ENCODE measurements around the gene YIPF2.
"Not testable (repeated sequence)": the region's sequence is repeated elsewhere in the genome, so short reads cannot be mapped to it uniquely, and the experiment has no call there.

Gene YIPF2

GRCh38 chr19:10960314-10961072 lies 32.1 kb upstream of the YIPF2 start, which contains the start of gene SMARCA4:
TSS of gene SMARCA4 (plus strand) at chr19:10961030. CDS start at chr19:10984152, 23,122 bp downstream.
- DNase-seq (ENCODE audit: low spot score): peak; percentile 99
- H3K27ac Mint-ChIP-seq: peak within 1 kb of the TSS; percentile 90
- H3K27me3 Mint-ChIP-seq (ENCODE audit: low read depth): no peaks in the 10 kb centered on the region
- peak within 1 kb of the TSS; percentile 89 for H3K4me3 Mint-ChIP-seq
- H3K36me3 Mint-ChIP-seq (ENCODE audit: low read depth): peaks cover 10% of the 10 kb centered on the region
- peaks cover 30% of the 10 kb centered on the region for H3K4me1 Mint-ChIP-seq (ENCODE audit: low read depth)
- no peaks in the 10 kb centered on the region for H3K9me3 Mint-ChIP-seq

GRCh38 chr19:10959277-10959968 lies 31.0 kb upstream of the YIPF2 start:
- not testable (repeated sequence) for DNase-seq (ENCODE audit: low spot score); H3K36me3 Mint-ChIP-seq (ENCODE audit: low read depth); H3K9me3 Mint-ChIP-seq; H3K27me3 Mint-ChIP-seq (ENCODE audit: low read depth)
- peak overlapping the region; percentile 89 for H3K4me3 Mint-ChIP-seq
- peak overlapping the region; percentile 90 for H3K27ac Mint-ChIP-seq
- H3K4me1 Mint-ChIP-seq (ENCODE audit: low read depth): peaks cover 28% of the 10 kb centered on the region

- H3K36me3 Mint-ChIP-seq (ENCODE audit: low read depth): no peaks in the 10 kb centered on the region
- no peaks in the 10 kb centered on the region for H3K9me3 Mint-ChIP-seq
- no peaks in the 10 kb centered on the region for H3K4me1 Mint-ChIP-seq (ENCODE audit: low read depth)
- no peaks in the 10 kb centered on the region for H3K27me3 Mint-ChIP-seq (ENCODE audit: low read depth)
- no peak for DNase-seq (ENCODE audit: low spot score)
- H3K27ac Mint-ChIP-seq: no peak overlapping the region
- H3K4me3 Mint-ChIP-seq: no peak overlapping the region
Measured at GRCh38 chr19:10952809-10953208, 24.4 kb upstream of the YIPF2 start.

GRCh38 chr19:10946958-10947657 lies 18.7 kb upstream of the YIPF2 start:
- H3K27ac Mint-ChIP-seq: no peak overlapping the region
- no peaks in the 10 kb centered on the region for H3K36me3 Mint-ChIP-seq (ENCODE audit: low read depth)
- H3K4me3 Mint-ChIP-seq: no peak overlapping the region
- H3K9me3 Mint-ChIP-seq: no peaks in the 10 kb centered on the region
- peaks cover 1% of the 10 kb centered on the region for H3K4me1 Mint-ChIP-seq (ENCODE audit: low read depth)
- no peaks in the 10 kb centered on the region for H3K27me3 Mint-ChIP-seq (ENCODE audit: low read depth)
- no peak for DNase-seq (ENCODE audit: low spot score)

GRCh38 chr19:10945264-10945663 lies 16.8 kb upstream of the YIPF2 start:
- Mint-ChIP-seq H3K9me3 (no peaks in the 10 kb centered on the region), H3K4me1 (ENCODE audit: low read depth) (peaks cover 3% of the 10 kb centered on the region), H3K27ac (no peak overlapping the region), H3K4me3 (no peak overlapping the region), H3K27me3 (ENCODE audit: low read depth) (no peaks in the 10 kb centered on the region), H3K36me3 (ENCODE audit: low read depth) (no peaks in the 10 kb centered on the region)
- no peak for DNase-seq (ENCODE audit: low spot score)

GRCh38 chr19:10943412-10943811 lies 15.0 kb upstream of the YIPF2 start:
- not testable (repeated sequence) for H3K9me3 Mint-ChIP-seq; DNase-seq (ENCODE audit: low spot score); H3K27me3 Mint-ChIP-seq (ENCODE audit: low read depth); H3K27ac Mint-ChIP-seq; H3K36me3 Mint-ChIP-seq (ENCODE audit: low read depth); H3K4me3 Mint-ChIP-seq; H3K4me1 Mint-ChIP-seq (ENCODE audit: low read depth)

GRCh38 chr19:10941649-10942048 lies 13.2 kb upstream of the YIPF2 start:
- not testable (repeated sequence) for H3K36me3 Mint-ChIP-seq (ENCODE audit: low read depth); DNase-seq (ENCODE audit: low spot score); H3K9me3 Mint-ChIP-seq; H3K4me3 Mint-ChIP-seq; H3K4me1 Mint-ChIP-seq (ENCODE audit: low read depth); H3K27me3 Mint-ChIP-seq (ENCODE audit: low read depth); H3K27ac Mint-ChIP-seq

- no peak overlapping the region for H3K4me3 Mint-ChIP-seq
- no peaks in the 10 kb centered on the region for H3K27me3 Mint-ChIP-seq (ENCODE audit: low read depth)
- H3K9me3 Mint-ChIP-seq: no peaks in the 10 kb centered on the region
- H3K4me1 Mint-ChIP-seq (ENCODE audit: low read depth): peaks cover 2% of the 10 kb centered on the region
- H3K36me3 Mint-ChIP-seq (ENCODE audit: low read depth): peaks cover 5% of the 10 kb centered on the region
- peak; percentile 20 for DNase-seq (ENCODE audit: low spot score)
- no peak overlapping the region for H3K27ac Mint-ChIP-seq
Measured at GRCh38 chr19:10936661-10937084, 8.2 kb upstream of the YIPF2 start.

- Mint-ChIP-seq H3K4me3 (no peak overlapping the region), H3K27me3 (ENCODE audit: low read depth) (no peaks in the 10 kb centered on the region), H3K9me3 (no peaks in the 10 kb centered on the region), H3K36me3 (ENCODE audit: low read depth) (peaks cover 5% of the 10 kb centered on the region), H3K27ac (no peak overlapping the region), H3K4me1 (ENCODE audit: low read depth) (peaks cover 2% of the 10 kb centered on the region)
- no peak for DNase-seq (ENCODE audit: low spot score)
Measured at GRCh38 chr19:10935371-10936059, 7.1 kb upstream of the YIPF2 start.

- Mint-ChIP-seq H3K27me3 (ENCODE audit: low read depth) (no peaks in the 10 kb centered on the region), H3K36me3 (ENCODE audit: low read depth) (peaks cover 15% of the 10 kb centered on the region), H3K4me1 (ENCODE audit: low read depth) (peaks cover 2% of the 10 kb centered on the region), H3K27ac (peak overlapping the region; percentile 57), H3K9me3 (no peaks in the 10 kb centered on the region), H3K4me3 (peak overlapping the region; percentile 94)
- DNase-seq (ENCODE audit: low spot score): no peak
Measured at GRCh38 chr19:10929402-10929794, 959 bp upstream of the YIPF2 start.

GRCh38 chr19:10927730-10928562 lies 493 bp downstream of the YIPF2 start:
- Mint-ChIP-seq H3K4me3 (peak overlapping the region; percentile 94), H3K36me3 (ENCODE audit: low read depth) (peaks cover 19% of the 10 kb centered on the region), H3K4me1 (ENCODE audit: low read depth) (peaks cover 2% of the 10 kb centered on the region), H3K27me3 (ENCODE audit: low read depth) (no peaks in the 10 kb centered on the region), H3K27ac (peak overlapping the region; percentile 88), H3K9me3 (no peaks in the 10 kb centered on the region)
- peak; percentile 5 for DNase-seq (ENCODE audit: low spot score)

GRCh38 chr19:10924597-10924996 lies 3.8 kb downstream of the YIPF2 start:
- no peaks in the 10 kb centered on the region for H3K27me3 Mint-ChIP-seq (ENCODE audit: low read depth)
- no peak overlapping the region for H3K4me3 Mint-ChIP-seq
- no peak for DNase-seq (ENCODE audit: low spot score)
- H3K4me1 Mint-ChIP-seq (ENCODE audit: low read depth): peaks cover 2% of the 10 kb centered on the region
- peaks cover 16% of the 10 kb centered on the region for H3K36me3 Mint-ChIP-seq (ENCODE audit: low read depth)
- no peak overlapping the region for H3K27ac Mint-ChIP-seq
- H3K9me3 Mint-ChIP-seq: no peaks in the 10 kb centered on the region

Data from T-helper 2 cell treated with Interferon-gamma antibody and Interleukin-4, amounts not matched to agents 5 μg/mL and 100 μg/mL, for 36 hours (primary cell).